Measurements from ENCODE around the gene RAB3B.

RAB3B gene

DNA sequence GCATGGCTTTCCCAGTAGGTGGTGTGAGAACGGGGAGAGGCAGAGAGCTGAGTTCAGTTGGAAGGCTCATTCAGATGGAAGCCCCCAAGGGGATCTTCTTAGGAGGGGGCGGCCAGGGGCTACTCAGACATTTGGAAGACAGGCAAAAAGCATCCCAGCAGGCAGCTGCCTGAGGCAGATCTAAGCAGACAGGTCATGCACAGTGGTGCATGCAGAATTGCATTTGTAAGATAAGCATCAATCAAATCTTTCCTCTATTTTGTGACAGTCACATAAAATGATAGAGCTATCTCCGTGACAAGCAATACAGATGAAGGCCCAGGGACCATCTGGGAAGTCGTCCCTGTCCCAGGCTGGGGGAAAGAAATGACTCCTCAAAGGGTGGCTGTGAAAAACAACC, 3.8 kb downstream of the RAB3B start:
- Histone ChIP-seq H3K4me2 (ENCODE audit: low read depth, low read length, poor library complexity, severe bottlenecking) (no peak overlapping the region), H3K9ac (ENCODE audit: low read depth, low read length, poor library complexity, severe bottlenecking) (no peak overlapping the region), H3K9me3 (ENCODE audit: insufficient read depth, low read depth, low read length) (no peaks in the 10 kb centered on the region), H4K20me1 (ENCODE audit: insufficient read depth, low read length, poor library complexity, severe bottlenecking) (no peaks in the 10 kb centered on the region), H3K27me3 (ENCODE audit: insufficient read depth, low read length, poor library complexity, severe bottlenecking) (no peaks in the 10 kb centered on the region), H3K9me2 (replicated peaks; ENCODE audit: low read depth, low read length) (no peaks in the 10 kb centered on the region), H3K4me1 (ENCODE audit: insufficient read depth, low read length, poor library complexity, severe bottlenecking) (no peaks in the 10 kb centered on the region), H2AFZ (ENCODE audit: low read length) (no peak overlapping the region), H3K79me2 (ENCODE audit: insufficient read depth, low read length) (no peaks in the 10 kb centered on the region), H3K36me3 (ENCODE audit: insufficient read depth, low read length) (no peaks in the 10 kb centered on the region), H3F3A (ENCODE audit: low read depth) (no peaks in the 10 kb centered on the region), H3K4me3 (ENCODE audit: low read length, poor library complexity, severe bottlenecking) (no peak overlapping the region)
- no peak for TF ChIP-seq EZH2phosphoT487 (IDR thresholded peaks at IDR 0.05; ENCODE audit: borderline replicate concordance)
- TF ChIP-seq, protein P1, sequence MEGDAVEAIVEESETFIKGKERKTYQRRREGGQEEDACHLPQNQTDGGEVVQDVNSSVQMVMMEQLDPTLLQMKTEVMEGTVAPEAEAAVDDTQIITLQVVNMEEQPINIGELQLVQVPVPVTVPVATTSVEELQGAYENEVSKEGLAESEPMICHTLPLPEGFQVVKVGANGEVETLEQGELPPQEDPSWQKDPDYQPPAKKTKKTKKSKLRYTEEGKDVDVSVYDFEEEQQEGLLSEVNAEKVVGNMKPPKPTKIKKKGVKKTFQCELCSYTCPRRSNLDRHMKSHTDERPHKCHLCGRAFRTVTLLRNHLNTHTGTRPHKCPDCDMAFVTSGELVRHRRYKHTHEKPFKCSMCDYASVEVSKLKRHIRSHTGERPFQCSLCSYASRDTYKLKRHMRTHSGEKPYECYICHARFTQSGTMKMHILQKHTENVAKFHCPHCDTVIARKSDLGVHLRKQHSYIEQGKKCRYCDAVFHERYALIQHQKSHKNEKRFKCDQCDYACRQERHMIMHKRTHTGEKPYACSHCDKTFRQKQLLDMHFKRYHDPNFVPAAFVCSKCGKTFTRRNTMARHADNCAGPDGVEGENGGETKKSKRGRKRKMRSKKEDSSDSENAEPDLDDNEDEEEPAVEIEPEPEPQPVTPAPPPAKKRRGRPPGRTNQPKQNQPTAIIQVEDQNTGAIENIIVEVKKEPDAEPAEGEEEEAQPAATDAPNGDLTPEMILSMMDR (conservative IDR thresholded peaks at IDR 0.05; ENCODE audit: low read length), result no peak

DNA sequence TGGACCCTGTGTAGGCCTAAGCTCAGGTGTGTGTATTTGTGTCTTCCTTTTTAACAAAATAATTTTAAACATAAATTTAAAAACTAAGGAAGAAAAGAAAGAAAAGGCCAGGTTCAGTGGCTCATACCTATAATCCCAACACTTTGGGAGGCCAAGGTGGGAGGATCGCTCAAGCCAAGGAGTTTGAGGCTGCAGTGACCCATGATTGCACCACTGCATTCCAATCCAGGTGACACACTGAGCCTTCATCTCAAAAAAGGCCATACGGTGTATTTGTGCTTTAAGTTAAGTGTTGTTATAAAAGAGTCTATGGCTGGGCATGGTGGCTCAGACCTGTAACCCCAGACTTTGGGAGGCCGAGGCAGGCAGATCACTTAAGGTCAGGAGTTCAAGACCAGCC, 8.3 kb downstream of the RAB3B start:
- Histone ChIP-seq H3K4me2 (ENCODE audit: low read depth, low read length, poor library complexity, severe bottlenecking) (no peak overlapping the region), H3F3A (ENCODE audit: low read depth) (no peaks in the 10 kb centered on the region), H2AFZ (ENCODE audit: low read length) (no peak overlapping the region), H3K4me3 (ENCODE audit: low read length, poor library complexity, severe bottlenecking) (no peak overlapping the region), H3K79me2 (ENCODE audit: insufficient read depth, low read length) (no peaks in the 10 kb centered on the region), H3K9ac (ENCODE audit: low read depth, low read length, poor library complexity, severe bottlenecking) (no peak overlapping the region), H3K9me3 (ENCODE audit: insufficient read depth, low read depth, low read length) (no peaks in the 10 kb centered on the region), H3K9me2 (replicated peaks; ENCODE audit: low read depth, low read length) (no peaks in the 10 kb centered on the region), H3K27me3 (ENCODE audit: insufficient read depth, low read length, poor library complexity, severe bottlenecking) (no peaks in the 10 kb centered on the region), H3K4me1 (ENCODE audit: insufficient read depth, low read length, poor library complexity, severe bottlenecking) (no peaks in the 10 kb centered on the region), H3K36me3 (ENCODE audit: insufficient read depth, low read length) (no peaks in the 10 kb centered on the region), H4K20me1 (ENCODE audit: insufficient read depth, low read length, poor library complexity, severe bottlenecking) (no peaks in the 10 kb centered on the region)
- no peak for TF ChIP-seq EZH2phosphoT487 (IDR thresholded peaks at IDR 0.05; ENCODE audit: borderline replicate concordance)
- TF ChIP-seq, protein P1 (conservative IDR thresholded peaks at IDR 0.05; ENCODE audit: low read length), result no peak

DNA sequence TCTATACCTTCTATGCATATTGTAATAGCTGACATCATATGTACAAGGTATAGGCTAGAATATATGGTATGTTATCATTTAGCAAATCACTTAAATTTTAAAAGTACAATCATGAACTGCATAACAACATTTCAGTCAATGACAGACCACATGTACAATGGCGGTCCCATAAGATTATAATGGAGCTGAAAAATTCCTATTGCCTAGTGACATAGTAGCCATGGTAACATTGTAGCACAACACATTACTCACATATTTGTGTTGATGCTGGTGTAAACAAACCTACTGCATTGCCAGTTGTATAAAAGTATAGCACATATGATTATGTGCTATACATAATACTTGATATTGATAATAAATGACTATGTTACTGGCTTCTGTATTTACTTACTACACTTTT, 8.9 kb downstream of the RAB3B start:
- H2AFZ ChIP-seq (ENCODE audit: low read length), result no peak overlapping the region
- H3K4me1 ChIP-seq (ENCODE audit: insufficient read depth, low read length, poor library complexity, severe bottlenecking), result no peaks in the 10 kb centered on the region
- H3K4me2 ChIP-seq (ENCODE audit: low read depth, low read length, poor library complexity, severe bottlenecking), result no peak overlapping the region
- no peaks in the 10 kb centered on the region for H3K36me3 ChIP-seq (ENCODE audit: insufficient read depth, low read length)
- H3K27me3 ChIP-seq (ENCODE audit: insufficient read depth, low read length, poor library complexity, severe bottlenecking), result no peaks in the 10 kb centered on the region
- H4K20me1 ChIP-seq (ENCODE audit: insufficient read depth, low read length, poor library complexity, severe bottlenecking), result no peaks in the 10 kb centered on the region
- no peaks in the 10 kb centered on the region for H3K9me2 ChIP-seq (replicated peaks; ENCODE audit: low read depth, low read length)
- no peaks in the 10 kb centered on the region for H3K9me3 ChIP-seq (ENCODE audit: insufficient read depth, low read depth, low read length)
- TF ChIP-seq, protein P1 (conservative IDR thresholded peaks at IDR 0.05; ENCODE audit: low read length), result no peak
- no peak for TF ChIP-seq EZH2phosphoT487 (IDR thresholded peaks at IDR 0.05; ENCODE audit: borderline replicate concordance)
- H3K9ac ChIP-seq (ENCODE audit: low read depth, low read length, poor library complexity, severe bottlenecking), result no peak overlapping the region
- H3K79me2 ChIP-seq (ENCODE audit: insufficient read depth, low read length), result no peaks in the 10 kb centered on the region
- no peaks in the 10 kb centered on the region for H3F3A ChIP-seq (ENCODE audit: low read depth)
- H3K4me3 ChIP-seq (ENCODE audit: low read length, poor library complexity, severe bottlenecking), result no peak overlapping the region

All from Loucy (cell line).